OCI-LY1 (cell line): ENCODE measurements around the gene BANF2.

ENCODE experiments used
- CTCF ChIP-seq: fragments of 200-600 bp; sonication (generic), shearing (Covaris generic); IDR thresholded peaks from 2 replicates; pipeline ENCODE4 v1.5.1; 2017; ENCODE audit warnings: mild to moderate bottlenecking, antibody characterized with exemption, low read length, moderate library complexity, mixed read lengths
- EZH2 ChIP-seq: fragments of 200-600 bp; sonication (generic), shearing (Covaris generic); IDR thresholded peaks from 2 replicates; pipeline ENCODE4 v1.8.0; 2017; ENCODE audit warnings: borderline replicate concordance, mixed run types, mild to moderate bottlenecking, antibody characterized with exemption, low read length, moderate library complexity, mixed read lengths

- no peak for TF ChIP-seq CTCF
- no peak for TF ChIP-seq EZH2
These were observed 16.9 kb upstream of the BANF2 start for GRCh38 chr20:17682889-17683198.
